Lower lobe of right lung (tissue), 2 donors: ENCODE measurements around the gene MYO15B. TPM values are rescaled to one million over a fixed set of nuclear protein-coding genes. Genes with fewer than 3 reads are reported as not detected.

Source experiments
- ATAC-seq, 2 donors: fragments of 200-7000 bp; cut with Tn5 transposase; one replicate each; pipeline ENCODE4 v1.9.1; 2020 to 2022; ENCODE audit warnings: mild to moderate bottlenecking in 2 of 2, moderate library complexity in 2 of 2
- DNase-seq: peaks from one replicate; pipeline ENCODE4 v3.0.0-alpha.2; 2020
- H3K27ac ChIP-seq: fragments of 200-600 bp; one replicate; pipeline ENCODE4 v1.8.0; 2022
- H3K27me3 ChIP-seq: fragments of 200-600 bp; one replicate; pipeline ENCODE4 v1.8.0; 2022; ENCODE audit warnings: low read depth
- H3K36me3 ChIP-seq: fragments of 200-600 bp; one replicate; pipeline ENCODE4 v1.8.0; 2022; ENCODE audit warnings: mild to moderate bottlenecking
- H3K4me1 ChIP-seq: fragments of 200-600 bp; one replicate; pipeline ENCODE4 v1.8.0; 2022
- H3K4me3 ChIP-seq: fragments of 200-600 bp; one replicate; pipeline ENCODE4 v1.8.0; 2022; ENCODE audit warnings: mild to moderate bottlenecking
- H3K9me3 ChIP-seq: fragments of 200-600 bp; one replicate; pipeline ENCODE4 v1.8.0; 2022
- CTCF ChIP-seq: fragments of 200-600 bp; IDR thresholded peaks from one replicate; pipeline ENCODE4 v1.8.0; 2022; ENCODE audit warnings: antibody characterized with exemption, mild to moderate bottlenecking
- intact Hi-C: fragments of 100-400 bp; cut with DNase I; formaldehyde crosslinking; loops from one replicate; pipeline ENCODE4 v1.11.0; 2022
- total RNA-seq: library from RNA; stranded (reverse); fragmentation: NEBNext Ultra II Directional; extraction: Animal tissue kit (Norgen Biotek cat#: 25700); gene quantifications from one replicate; pipeline ENCODE4 v1.2.1, GENCODE V29; 2021
- donor health status: DM: no; HTN: yes; CAD: no; lungs with severe emphysema.

MYO15B gene
- total RNA-seq, 1 donor from 2014 or later: 181 TPM

GRCh38 chr17:75561927-75562603 is 25.5 kb upstream of the MYO15B start:
- Histone ChIP-seq H3K4me1 (peaks cover 13% of the 10 kb centered on the region), H3K27ac (no peak overlapping the region), H3K27me3 (no peaks in the 10 kb centered on the region), H3K4me3 (no peak overlapping the region), H3K9me3 (no peaks in the 10 kb centered on the region), H3K36me3 (peaks cover 49% of the 10 kb centered on the region)
- TF ChIP-seq CTCF: no peak
- ATAC-seq: no peak
- intact Hi-C loops: no loop called here
- DNase-seq: no peak

GRCh38 chr17:75563063-75563758 is 24.4 kb upstream of the MYO15B start:
- ATAC-seq (no peak), DNase-seq (no peak)
- Histone ChIP-seq H3K4me1 (peaks cover 1% of the 10 kb centered on the region), H3K27me3 (no peaks in the 10 kb centered on the region), H3K36me3 (peaks cover 55% of the 10 kb centered on the region), H3K4me3 (no peak overlapping the region), H3K9me3 (no peaks in the 10 kb centered on the region), H3K27ac (no peak overlapping the region)
- intact Hi-C loops: no loop called here
- TF ChIP-seq CTCF: no peak

GRCh38 chr17:75564195-75564594 is 23.4 kb upstream of the MYO15B start:
- Histone ChIP-seq H3K4me1 (no peaks in the 10 kb centered on the region), H3K4me3 (no peak overlapping the region), H3K36me3 (peaks cover 61% of the 10 kb centered on the region), H3K9me3 (no peaks in the 10 kb centered on the region), H3K27me3 (no peaks in the 10 kb centered on the region), H3K27ac (no peak overlapping the region)
- ATAC-seq: no peak
- DNase-seq: no peak
- intact Hi-C loops: no loop called here
- TF ChIP-seq CTCF: no peak

GRCh38 chr17:75565066-75565465 is 22.5 kb upstream of the MYO15B start:
- no peak overlapping the region for H3K27ac ChIP-seq
- TF ChIP-seq CTCF: no peak
- no peaks in the 10 kb centered on the region for H3K9me3 ChIP-seq
- intact Hi-C loops: no loop called here
- H3K4me3 ChIP-seq: no peak overlapping the region
- no peak for DNase-seq
- no peaks in the 10 kb centered on the region for H3K27me3 ChIP-seq
- peaks cover 62% of the 10 kb centered on the region for H3K36me3 ChIP-seq
- ATAC-seq: peak in 1 of 2 donors; percentile 51
- H3K4me1 ChIP-seq: no peaks in the 10 kb centered on the region

GRCh38 chr17:75565618-75566017 is 22.0 kb upstream of the MYO15B start:
- DNase-seq (no peak), ATAC-seq (no peak)
- intact Hi-C loops: no loop called here
- no peaks in the 10 kb centered on the region for H3K4me1 ChIP-seq
- no peak overlapping the region for H3K27ac ChIP-seq
- peaks cover 67% of the 10 kb centered on the region for H3K36me3 ChIP-seq
- no peaks in the 10 kb centered on the region for H3K9me3 ChIP-seq
- no peaks in the 10 kb centered on the region for H3K27me3 ChIP-seq
- TF ChIP-seq CTCF: no peak
- no peak overlapping the region for H3K4me3 ChIP-seq
